Adrenal gland (tissue), 5 donors: Measurements from ENCODE around the gene ANKRD2.

Experiments
- POLR2A ChIP-seq, 2 donors: fragments of 450-650 bp; IDR thresholded peaks; one replicate each; pipeline ENCODE4 v1.6.1; 2017; ENCODE audit warnings: antibody characterized with exemption in 2 of 2, mild to moderate bottlenecking in 2 of 2, moderate library complexity in 1 of 2
- TF ChIP-seq, protein P1 (sequence below), 6 experiments: fragments of 450-650 bp in 4 of 6; fragments of 200-600 bp in 2 of 6; sonication (generic) in 1 of 6; IDR thresholded peaks; 1 replicate in 5 of 6; 2 replicates in 1 of 6; pipeline versions ENCODE4 v1.5.1 to v1.8.0; 2016 to 2021; ENCODE audit warnings: antibody characterized with exemption in 6 of 6, mild to moderate bottlenecking in 2 of 6, moderate library complexity in 1 of 6
- donor health status: DM: no; HTN: no; CAD: no.

DNA sequence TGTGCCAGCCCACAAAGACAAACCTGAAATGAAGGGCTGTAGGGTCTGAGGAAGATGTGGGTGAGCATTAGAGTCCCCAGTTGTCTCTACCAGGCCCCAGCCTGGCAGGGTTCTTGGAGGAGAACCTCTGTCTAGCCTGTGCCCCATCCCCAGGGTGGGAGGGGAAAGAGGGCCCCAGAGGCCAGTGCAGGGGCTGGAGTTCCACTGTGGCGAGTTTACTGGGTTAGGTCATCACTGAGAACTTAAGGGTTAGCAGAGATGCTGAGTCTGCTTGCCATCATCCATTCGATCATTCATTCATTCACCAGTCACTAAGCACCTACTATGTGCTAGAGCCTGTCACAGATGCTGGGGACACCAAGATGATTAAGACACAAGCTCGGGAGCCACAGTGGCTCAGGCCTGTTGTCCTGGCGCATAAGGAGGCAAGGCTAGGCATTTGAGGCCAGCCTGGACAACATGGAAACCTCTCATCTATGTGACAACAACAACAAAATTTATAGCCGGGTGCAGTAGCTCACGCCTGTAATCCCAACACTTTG lies 2.6 kb downstream of the ANKRD2 start:
- TF ChIP-seq, protein P1, sequence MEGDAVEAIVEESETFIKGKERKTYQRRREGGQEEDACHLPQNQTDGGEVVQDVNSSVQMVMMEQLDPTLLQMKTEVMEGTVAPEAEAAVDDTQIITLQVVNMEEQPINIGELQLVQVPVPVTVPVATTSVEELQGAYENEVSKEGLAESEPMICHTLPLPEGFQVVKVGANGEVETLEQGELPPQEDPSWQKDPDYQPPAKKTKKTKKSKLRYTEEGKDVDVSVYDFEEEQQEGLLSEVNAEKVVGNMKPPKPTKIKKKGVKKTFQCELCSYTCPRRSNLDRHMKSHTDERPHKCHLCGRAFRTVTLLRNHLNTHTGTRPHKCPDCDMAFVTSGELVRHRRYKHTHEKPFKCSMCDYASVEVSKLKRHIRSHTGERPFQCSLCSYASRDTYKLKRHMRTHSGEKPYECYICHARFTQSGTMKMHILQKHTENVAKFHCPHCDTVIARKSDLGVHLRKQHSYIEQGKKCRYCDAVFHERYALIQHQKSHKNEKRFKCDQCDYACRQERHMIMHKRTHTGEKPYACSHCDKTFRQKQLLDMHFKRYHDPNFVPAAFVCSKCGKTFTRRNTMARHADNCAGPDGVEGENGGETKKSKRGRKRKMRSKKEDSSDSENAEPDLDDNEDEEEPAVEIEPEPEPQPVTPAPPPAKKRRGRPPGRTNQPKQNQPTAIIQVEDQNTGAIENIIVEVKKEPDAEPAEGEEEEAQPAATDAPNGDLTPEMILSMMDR (IDR thresholded peaks at IDR 0.05) = no peak
- TF ChIP-seq POLR2A (IDR thresholded peaks at IDR 0.05) = no peak
